Breast epithelium (tissue), 4 donors: ENCODE results near the gene STXBP6. TPM values are rescaled to one million over a fixed set of nuclear protein-coding genes. Genes with fewer than 3 reads are reported as not detected.

Source experiments
- DNase-seq, 2 donors: peaks; one replicate each; pipeline ENCODE4 v3.0.0-alpha.2; 2019; ENCODE audit warnings: low spot score in 2 of 2
- H3K27ac ChIP-seq, 2 donors: fragments of 200-600 bp; sonication (generic) in 1 of 2; one replicate each; pipeline ENCODE4 v1.5.1; 2016 to 2019; ENCODE audit warnings: mild to moderate bottlenecking in 1 of 2
- H3K27me3 ChIP-seq, 2 donors: fragments of 200-600 bp; sonication (generic) in 1 of 2; one replicate each; pipeline versions ENCODE4 v1.5.1 to v1.6.0; 2017 to 2019; ENCODE audit warnings: control low read depth in 1 of 2, mild to moderate bottlenecking in 1 of 2
- H3K36me3 ChIP-seq: fragments of 200-600 bp; one replicate; pipeline ENCODE4 v1.5.1; 2019
- H3K4me1 ChIP-seq, 2 donors: fragments of 200-600 bp; sonication (generic); one replicate each; pipeline ENCODE4 v1.5.1; 2016 to 2019; ENCODE audit warnings: control low read depth in 1 of 2
- H3K4me3 ChIP-seq, 3 donors: fragments of 200-600 bp; sonication (generic); 1 replicate in 2 of 3; 2 replicates in 1 of 3; pipeline ENCODE4 v1.5.1; 2016 to 2019; ENCODE audit warnings: mild to moderate bottlenecking in 3 of 3, moderate library complexity in 2 of 3
- H3K9me3 ChIP-seq, 2 donors: fragments of 200-600 bp; sonication (generic) in 1 of 2; one replicate each; pipeline ENCODE4 v1.5.1; 2016 to 2019; ENCODE audit warnings: control low read depth in 1 of 2
- POLR2A ChIP-seq: fragments of 450-650 bp; IDR thresholded peaks from one replicate; pipeline ENCODE4 v1.6.1; 2016; ENCODE audit warnings: antibody characterized with exemption, mild to moderate bottlenecking, moderate library complexity
- POLR2AphosphoS5 ChIP-seq, 3 donors: sonication (generic); formaldehyde crosslinking; IDR thresholded peaks; one replicate each; pipeline ENCODE4 v1.6.1; 2017; ENCODE audit warnings: antibody characterized with exemption in 3 of 3
- intact Hi-C: fragments of 100-400 bp; cut with DNase I; formaldehyde crosslinking; loops from one replicate; pipeline ENCODE4 v1.15.1; 2023; ENCODE audit warnings: low total_unique reads
- total RNA-seq, 3 donors: library from RNA; depleted of rRNA; stranded (reverse); fragments of >200 nt; gene quantifications; one replicate each; pipeline ENCODE4 v1.1.0, GENCODE V29; 2016
- TF ChIP-seq, protein P1 (sequence below), 3 donors: fragments of 450-650 bp; IDR thresholded peaks; one replicate each; pipeline ENCODE4 v1.5.1; 2016 to 2017; ENCODE audit warnings: antibody characterized with exemption in 3 of 3, mild to moderate bottlenecking in 3 of 3, moderate library complexity in 3 of 3

STXBP6 gene
- total RNA-seq, 3 donors from 2014 or later, result 2.6 to 8.3 (median 5.3) TPM

DNA sequence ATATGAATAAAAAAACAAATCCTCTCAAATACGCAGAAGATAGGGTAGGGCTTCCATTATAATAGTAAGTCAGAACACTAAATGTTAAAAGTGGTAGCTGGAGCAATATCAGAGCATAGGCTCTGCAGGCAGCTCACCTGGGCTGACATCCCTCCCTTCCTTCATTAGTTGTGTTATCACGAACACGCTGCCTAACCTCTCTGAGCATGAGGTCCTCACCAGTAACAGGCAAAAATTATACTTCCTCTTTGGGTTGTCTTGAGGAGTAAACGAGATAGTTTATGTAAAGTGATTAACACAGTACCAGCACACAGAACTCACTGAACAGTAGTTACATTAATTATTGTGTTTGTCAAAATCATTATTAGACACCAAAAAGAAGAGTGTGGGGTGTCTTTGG, 154.3 kb downstream of the STXBP6 start:
- Histone ChIP-seq H3K4me3 (no peak overlapping the region), H3K27ac (no peak overlapping the region), H3K27me3 (no peaks in the 10 kb centered on the region), H3K36me3 (no peaks in the 10 kb centered on the region), H3K4me1 (no peaks in the 10 kb centered on the region), H3K9me3 (peaks cover 0 to 4% of the 10 kb centered on the region in 2 donors)
- no peak for DNase-seq
- intact Hi-C loops, result no loop called here
- TF ChIP-seq POLR2AphosphoS5 (IDR thresholded peaks at IDR 0.05) (no peak), POLR2A (no peak)
- TF ChIP-seq, protein P1, sequence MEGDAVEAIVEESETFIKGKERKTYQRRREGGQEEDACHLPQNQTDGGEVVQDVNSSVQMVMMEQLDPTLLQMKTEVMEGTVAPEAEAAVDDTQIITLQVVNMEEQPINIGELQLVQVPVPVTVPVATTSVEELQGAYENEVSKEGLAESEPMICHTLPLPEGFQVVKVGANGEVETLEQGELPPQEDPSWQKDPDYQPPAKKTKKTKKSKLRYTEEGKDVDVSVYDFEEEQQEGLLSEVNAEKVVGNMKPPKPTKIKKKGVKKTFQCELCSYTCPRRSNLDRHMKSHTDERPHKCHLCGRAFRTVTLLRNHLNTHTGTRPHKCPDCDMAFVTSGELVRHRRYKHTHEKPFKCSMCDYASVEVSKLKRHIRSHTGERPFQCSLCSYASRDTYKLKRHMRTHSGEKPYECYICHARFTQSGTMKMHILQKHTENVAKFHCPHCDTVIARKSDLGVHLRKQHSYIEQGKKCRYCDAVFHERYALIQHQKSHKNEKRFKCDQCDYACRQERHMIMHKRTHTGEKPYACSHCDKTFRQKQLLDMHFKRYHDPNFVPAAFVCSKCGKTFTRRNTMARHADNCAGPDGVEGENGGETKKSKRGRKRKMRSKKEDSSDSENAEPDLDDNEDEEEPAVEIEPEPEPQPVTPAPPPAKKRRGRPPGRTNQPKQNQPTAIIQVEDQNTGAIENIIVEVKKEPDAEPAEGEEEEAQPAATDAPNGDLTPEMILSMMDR (IDR thresholded peaks at IDR 0.05), result no peak

DNA sequence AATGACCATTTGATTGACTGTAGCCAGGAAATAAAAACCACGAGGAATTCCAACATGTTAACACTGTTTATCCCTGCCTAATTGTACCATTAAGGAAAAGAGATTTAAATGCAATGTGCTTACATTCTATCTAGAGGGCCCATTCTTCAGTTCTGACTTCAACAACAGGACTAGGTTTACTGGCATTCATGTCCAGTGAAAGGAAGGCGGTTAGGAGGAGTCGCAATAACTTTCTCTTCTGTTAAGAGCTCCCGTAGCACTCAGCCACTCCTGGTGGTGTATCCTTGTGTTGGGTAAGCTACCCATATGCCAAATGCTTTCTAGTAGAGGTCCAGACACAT, 154.7 kb downstream of the STXBP6 start:
- intact Hi-C loops, result no loop called here
- no peak for DNase-seq
- Histone ChIP-seq H3K9me3 (peaks cover 0 to 7% of the 10 kb centered on the region in 2 donors), H3K27me3 (no peaks in the 10 kb centered on the region), H3K4me1 (no peaks in the 10 kb centered on the region), H3K27ac (no peak overlapping the region), H3K4me3 (no peak overlapping the region), H3K36me3 (no peaks in the 10 kb centered on the region)
- TF ChIP-seq POLR2A, result no peak
- TF ChIP-seq POLR2AphosphoS5 (IDR thresholded peaks at IDR 0.05), result no peak
- TF ChIP-seq, protein P1 (IDR thresholded peaks at IDR 0.05), result no peak

DNA sequence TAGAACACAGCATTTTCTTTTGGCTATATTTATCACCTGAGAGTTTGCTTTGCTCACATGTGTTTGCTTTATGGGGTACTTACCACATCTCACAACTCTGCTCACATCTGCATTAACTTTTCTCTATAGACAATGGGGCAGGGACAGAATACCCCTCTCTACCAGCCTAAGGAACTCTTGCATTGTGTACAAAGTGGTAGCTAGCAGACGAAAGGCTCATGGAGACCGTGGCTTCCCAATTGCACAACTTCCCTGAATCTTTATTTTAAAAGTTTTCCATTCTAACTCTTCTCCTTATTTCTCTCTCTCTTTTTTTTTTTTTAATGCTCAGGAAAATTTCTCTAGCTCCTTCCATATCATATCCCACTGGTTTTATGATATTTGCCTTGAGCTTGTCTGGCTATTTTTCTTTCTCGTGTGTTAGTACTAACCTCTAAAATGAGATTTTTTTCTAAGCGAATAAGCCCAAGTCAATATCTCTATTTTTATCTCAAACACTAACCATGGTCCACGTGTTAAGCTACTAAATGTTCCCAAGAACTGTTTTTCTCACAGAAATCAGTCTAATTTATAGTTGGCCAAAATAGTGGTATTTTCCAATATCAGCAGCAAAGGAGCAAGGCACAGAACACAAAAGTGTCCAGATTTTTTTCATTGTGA, 155.2 kb downstream of the STXBP6 start:
- intact Hi-C loops, result no loop called here
- H3K27me3 ChIP-seq, result no peaks in the 10 kb centered on the region

DNA sequence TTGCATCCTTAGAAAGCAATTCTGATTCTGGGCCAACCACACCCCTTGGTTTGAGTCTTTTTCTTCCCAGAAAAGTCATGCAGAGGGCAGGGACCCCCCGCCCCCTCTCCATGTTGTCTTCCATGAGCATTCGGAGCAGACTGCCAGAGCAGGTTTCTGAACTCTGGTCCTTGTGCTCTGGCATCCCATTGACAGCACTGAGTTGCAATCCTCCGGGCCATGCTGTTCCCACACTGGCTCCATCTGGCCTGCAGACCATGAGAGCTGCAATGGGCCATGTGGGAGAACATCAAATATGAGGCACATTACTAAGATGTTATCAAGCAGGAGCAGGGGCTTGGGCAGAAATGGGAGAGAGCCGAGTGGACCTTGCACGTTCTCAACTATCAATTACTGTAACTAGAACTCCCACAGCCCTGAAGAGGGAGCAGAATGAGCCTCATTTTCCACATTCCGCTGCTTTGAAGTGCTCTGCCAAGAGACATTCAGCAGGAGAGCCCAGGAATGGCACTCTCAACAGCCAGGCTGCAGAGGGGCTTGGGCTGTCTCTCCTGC, 157.4 kb downstream of the STXBP6 start:
- no peaks in the 10 kb centered on the region for H3K4me1 ChIP-seq
- DNase-seq, result no peak
- no peaks in the 10 kb centered on the region for H3K27me3 ChIP-seq
- H3K36me3 ChIP-seq, result no peaks in the 10 kb centered on the region
- no peak overlapping the region for H3K27ac ChIP-seq
- peaks cover 0 to 7% of the 10 kb centered on the region in 2 donors for H3K9me3 ChIP-seq
- TF ChIP-seq, protein P1 (IDR thresholded peaks at IDR 0.05), result no peak
- TF ChIP-seq POLR2AphosphoS5 (IDR thresholded peaks at IDR 0.05) (no peak), POLR2A (no peak)
- H3K4me3 ChIP-seq, result no peak overlapping the region
- intact Hi-C loops, result no loop called here

More for the DNA sequence above, 155.2 kb downstream of the STXBP6 start:
- Histone ChIP-seq H3K36me3 (no peaks in the 10 kb centered on the region), H3K4me3 (no peak overlapping the region), H3K4me1 (no peaks in the 10 kb centered on the region), H3K27ac (peak overlapping the region in 1 of 2 donors; percentile 54), H3K9me3 (peaks cover 0 to 7% of the 10 kb centered on the region in 2 donors)
- DNase-seq, result no peak
- no peak for TF ChIP-seq POLR2A

DNA sequence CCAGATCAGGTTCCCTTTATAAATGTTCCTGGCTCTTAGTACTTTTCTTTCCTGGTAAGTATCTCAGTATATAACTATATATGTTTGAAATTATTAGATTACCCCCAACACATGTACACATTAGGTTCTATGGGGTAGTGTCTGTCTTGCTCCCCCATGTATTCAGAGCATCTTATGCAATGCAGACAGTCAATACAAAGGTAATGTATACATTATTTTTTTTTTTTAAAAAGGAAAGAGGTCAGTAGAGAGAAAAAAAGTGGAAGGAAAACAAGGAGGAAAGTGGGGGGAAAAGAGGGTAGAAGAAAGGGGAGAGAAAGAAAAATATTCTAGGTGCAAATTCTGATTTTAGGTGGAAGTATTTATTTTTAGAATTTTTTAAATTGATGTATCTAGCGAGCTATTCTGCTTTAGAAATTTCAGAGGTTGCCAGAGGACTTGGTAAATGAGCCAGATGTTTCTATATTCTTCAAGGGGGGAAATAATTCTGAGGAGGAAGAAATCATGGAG, 157.9 kb downstream of the STXBP6 start:
- no peaks in the 10 kb centered on the region for H3K27me3 ChIP-seq
- H3K36me3 ChIP-seq, result no peaks in the 10 kb centered on the region
- peaks cover 0 to 7% of the 10 kb centered on the region in 2 donors for H3K9me3 ChIP-seq
- DNase-seq, result no peak
- H3K4me1 ChIP-seq, result no peaks in the 10 kb centered on the region
- intact Hi-C loops, result no loop called here
- no peak overlapping the region for H3K4me3 ChIP-seq
- H3K27ac ChIP-seq, result no peak overlapping the region
- TF ChIP-seq POLR2AphosphoS5 (IDR thresholded peaks at IDR 0.05) (no peak), POLR2A (no peak)
- TF ChIP-seq, protein P1 (IDR thresholded peaks at IDR 0.05), result no peak
